ENCODE results near the gene ZFP91. TPM values are rescaled to one million over a fixed set of nuclear protein-coding genes. Genes with fewer than 3 reads are reported as not detected.

ZFP91 gene
- total RNA-seq, 1 donor from 2014 or later, result 37.4 TPM

Other genes with a start within 250 kb of the ZFP91 start
- gene OR5B17, start 220.0 kb upstream of the ZFP91 start, total RNA-seq, result not detected
- gene OR5B3, start 172.2 kb upstream of the ZFP91 start, total RNA-seq, result not detected
- not detected for gene OR5B2, start 150.9 kb upstream of the ZFP91 start, total RNA-seq
- gene OR5B12, start 136.8 kb upstream of the ZFP91 start, total RNA-seq, result not detected
- not detected for gene OR5B21, start 71.0 kb upstream of the ZFP91 start, total RNA-seq
- 3.5 TPM for gene LPXN, start 3.2 kb upstream of the ZFP91 start, total RNA-seq
- gene CNTF, start 43.6 kb downstream of the ZFP91 start, total RNA-seq, result 1.1 TPM
- not detected for gene GLYAT, start 152.9 kb downstream of the ZFP91 start, total RNA-seq